RPMI7951 (cell line): ENCODE measurements around the gene SERPINB1. TPM values are rescaled to one million over a fixed set of nuclear protein-coding genes. Genes with fewer than 3 reads are reported as not detected.
"Not testable (repeated sequence)": the region's sequence is repeated elsewhere in the genome, so short reads cannot be mapped to it uniquely, and the experiment has no call there.

Experiments
- DNase-seq: peaks from one replicate; pipeline ENCODE4 v3.0.0-alpha.2; 2012; ENCODE audit warnings: low read depth
- total RNA-seq: library from RNA; depleted of rRNA; stranded (reverse); fragments of >200 nt; shearing (Covaris generic); gene quantifications from 2 replicates; pipeline ENCODE4 v1.2.3, GENCODE V29; 2014; rRNA removed

Gene SERPINB1
- 25.1 and 37.7 TPM in 2 replicates for total RNA-seq

DNA sequence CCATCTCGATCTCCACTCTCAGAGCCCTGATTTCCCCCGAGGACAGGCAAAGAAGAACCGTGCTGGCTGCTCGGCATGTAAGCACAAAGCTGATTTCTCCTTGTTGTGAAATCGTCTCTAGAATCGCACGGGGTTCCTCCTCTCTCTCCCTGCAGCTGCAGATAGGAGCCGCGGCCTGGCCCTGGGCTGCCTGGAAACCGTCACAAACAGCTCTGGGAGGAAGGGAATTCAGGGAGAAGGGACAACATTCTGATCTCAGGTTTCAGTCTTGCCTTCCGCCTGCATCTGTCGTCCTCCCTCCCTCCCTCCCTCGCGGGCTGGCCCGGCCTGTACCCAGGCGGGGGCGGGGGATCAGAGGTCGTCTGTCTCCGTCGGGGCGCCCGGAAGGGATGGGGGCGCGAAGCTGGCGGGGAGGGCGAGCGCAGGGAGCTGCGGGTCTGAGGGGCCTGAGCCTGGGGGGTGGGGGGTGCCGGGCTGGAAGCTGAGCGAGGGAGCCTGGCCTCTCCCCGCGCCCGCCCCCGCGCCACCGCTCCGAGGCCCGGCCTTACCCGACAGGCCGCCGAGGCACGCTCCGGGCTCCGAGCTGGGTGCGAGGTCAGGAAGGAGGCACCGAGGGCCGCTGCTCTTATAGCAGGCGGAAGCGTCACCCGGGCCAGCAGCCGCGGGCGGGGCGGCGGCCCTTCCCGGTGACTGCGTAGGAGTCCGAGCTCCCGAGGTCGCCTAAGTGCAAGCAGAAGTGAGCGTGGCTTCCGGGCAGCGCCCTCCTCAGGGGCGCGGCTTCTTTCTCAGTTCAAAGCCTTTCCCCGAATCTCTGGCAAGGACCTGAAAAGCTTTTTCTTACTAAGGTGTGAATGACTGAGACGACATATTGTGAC, at the start of gene SERPINB1:
SERPINB1 (minus strand) TSS at position 600 of the 875 bp plus-strand sequence. CDS start 1,277 bp downstream, outside the sequence.
- DNase-seq: peak; percentile 94

GRCh38 chr6:2890976-2891767, 49.5 kb upstream of the SERPINB1 start:
- DNase-seq: no peak

DNA sequence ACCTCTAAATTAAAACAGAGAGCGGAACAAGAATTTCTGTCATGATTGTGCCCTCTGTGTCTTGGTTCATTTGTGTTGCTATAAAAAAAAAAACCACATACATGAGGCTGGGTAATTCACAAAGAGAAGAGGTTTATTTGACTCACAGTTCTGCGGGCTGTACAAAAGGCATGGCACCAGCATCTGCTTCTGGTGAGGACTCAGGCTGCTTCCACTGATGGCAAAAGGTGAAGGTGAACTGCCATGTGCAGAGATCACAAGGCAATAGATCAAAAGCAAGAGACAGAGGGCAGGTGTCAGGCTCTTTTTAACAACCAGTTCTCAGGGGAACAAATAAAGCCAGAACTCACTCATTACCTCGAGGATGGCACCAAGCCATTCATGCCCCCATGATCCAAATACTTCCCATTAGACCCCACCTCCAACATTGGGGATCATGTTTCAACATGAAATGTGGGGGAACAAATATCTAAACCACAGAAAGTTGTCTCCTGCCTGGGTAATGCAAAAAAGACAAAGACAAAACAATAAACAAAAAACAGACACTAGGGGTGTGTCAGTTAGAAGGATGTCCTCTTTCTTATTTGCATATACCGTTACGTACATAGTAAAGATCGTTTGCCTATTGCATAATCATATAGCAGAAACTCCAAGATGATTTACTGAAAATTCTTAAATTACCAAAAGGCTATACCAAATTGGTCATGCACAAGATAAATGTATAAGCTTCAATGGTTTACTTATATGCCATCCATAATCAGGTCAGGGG, 44.5 kb upstream of the SERPINB1 start:
- no peak for DNase-seq

GRCh38 chr6:2884804-2885203, 43.1 kb upstream of the SERPINB1 start:
- no peak for DNase-seq

DNA sequence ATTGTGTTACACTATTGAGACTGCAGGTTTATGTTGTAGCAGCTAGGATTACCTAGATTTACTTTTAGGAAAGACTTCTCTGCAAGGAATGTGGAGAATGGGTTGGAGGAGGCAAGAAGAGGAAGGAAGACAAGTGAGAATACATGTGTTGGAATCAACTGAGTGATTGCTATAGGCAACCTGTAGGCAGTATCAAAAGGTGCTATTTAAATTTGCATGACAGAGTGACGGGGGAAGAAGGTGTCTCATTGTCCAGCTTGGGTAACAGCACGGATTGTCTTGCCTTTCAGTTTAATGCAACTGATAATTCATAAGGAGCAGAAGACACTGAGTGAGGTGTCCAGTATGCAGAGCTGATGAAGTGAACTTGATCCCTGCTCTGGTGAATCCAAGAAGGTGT, 42.0 kb upstream of the SERPINB1 start:
- no peak for DNase-seq

DNA sequence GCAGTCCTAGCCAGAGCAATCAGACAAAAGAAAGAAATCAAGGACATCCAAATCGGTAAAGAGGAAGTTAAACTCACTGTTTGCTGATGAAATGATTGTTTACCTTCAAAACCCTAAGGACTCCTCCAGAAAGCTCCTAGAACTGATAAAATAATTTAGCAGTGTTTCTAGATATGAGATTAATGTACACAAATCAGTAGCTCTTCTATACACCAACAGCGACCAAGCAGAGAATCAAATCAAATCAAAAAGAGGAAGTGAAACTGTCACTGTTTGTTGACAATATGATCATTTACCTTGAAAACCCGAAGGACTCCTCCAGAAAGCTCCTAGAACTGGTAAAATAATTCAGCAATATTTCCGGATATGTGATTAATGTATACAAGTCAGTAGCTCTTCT, 39.8 kb upstream of the SERPINB1 start:
- no peak for DNase-seq

GRCh38 chr6:2880156-2880555, 38.5 kb upstream of the SERPINB1 start:
- DNase-seq: not testable (repeated sequence)

DNA sequence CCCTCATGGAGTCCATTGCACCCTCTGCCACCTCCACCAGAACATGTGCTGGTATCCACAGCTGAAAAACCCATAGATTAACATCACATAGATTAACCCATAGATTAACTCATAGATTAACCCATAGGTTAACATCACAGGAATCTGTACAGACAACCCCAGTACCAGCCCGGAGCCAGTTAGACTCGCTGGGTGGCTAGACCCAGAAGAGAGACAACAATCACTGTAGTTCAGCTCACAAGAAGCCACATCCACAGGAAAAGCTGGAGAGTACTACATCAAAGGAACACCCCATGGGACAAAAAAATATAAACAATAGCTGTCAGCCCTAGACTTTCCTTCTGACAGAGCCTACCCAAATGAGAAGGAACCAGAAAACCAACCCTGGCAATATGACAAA, 36.3 kb upstream of the SERPINB1 start:
- DNase-seq: no peak

DNA sequence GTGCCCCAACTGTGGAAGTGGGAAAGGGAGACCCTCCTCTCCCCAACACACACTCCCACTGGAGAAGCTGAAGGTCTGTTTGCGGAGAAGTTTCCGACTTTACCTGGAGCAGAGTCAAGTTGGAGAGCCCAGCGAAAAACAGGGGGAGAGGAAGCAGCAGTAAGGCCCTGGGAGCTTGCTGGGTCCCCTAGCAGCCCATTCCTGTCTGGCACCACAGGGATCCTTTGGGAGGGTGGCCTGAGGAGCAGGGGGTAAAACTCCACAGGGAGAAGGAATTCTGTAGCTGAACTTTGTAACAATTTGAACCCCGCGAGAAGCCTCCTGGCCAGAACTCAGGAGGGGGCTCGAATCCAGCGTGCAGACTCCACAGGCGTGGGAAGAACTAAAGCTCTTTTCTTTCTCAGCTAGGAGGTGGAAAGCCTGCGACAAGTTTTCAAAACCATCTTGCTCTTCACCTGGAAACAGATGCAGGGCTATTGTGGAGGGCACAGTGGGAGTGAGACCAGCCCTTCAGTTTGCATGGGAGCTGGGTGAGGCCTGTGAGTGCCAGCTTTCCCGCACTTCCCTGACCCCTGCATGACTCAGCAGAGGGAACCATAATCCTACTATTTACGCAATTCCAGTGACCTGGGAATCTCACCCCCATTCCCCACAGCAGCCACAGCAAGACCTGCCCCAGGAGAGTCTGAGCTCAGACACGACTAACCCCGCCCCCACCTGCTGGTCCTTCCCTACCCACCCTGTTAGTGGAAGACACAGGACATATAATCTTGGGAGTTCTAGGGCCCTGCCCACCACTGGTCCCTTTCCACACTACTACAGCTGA, 35.6 kb upstream of the SERPINB1 start:
- peak; percentile 56 for DNase-seq

DNA sequence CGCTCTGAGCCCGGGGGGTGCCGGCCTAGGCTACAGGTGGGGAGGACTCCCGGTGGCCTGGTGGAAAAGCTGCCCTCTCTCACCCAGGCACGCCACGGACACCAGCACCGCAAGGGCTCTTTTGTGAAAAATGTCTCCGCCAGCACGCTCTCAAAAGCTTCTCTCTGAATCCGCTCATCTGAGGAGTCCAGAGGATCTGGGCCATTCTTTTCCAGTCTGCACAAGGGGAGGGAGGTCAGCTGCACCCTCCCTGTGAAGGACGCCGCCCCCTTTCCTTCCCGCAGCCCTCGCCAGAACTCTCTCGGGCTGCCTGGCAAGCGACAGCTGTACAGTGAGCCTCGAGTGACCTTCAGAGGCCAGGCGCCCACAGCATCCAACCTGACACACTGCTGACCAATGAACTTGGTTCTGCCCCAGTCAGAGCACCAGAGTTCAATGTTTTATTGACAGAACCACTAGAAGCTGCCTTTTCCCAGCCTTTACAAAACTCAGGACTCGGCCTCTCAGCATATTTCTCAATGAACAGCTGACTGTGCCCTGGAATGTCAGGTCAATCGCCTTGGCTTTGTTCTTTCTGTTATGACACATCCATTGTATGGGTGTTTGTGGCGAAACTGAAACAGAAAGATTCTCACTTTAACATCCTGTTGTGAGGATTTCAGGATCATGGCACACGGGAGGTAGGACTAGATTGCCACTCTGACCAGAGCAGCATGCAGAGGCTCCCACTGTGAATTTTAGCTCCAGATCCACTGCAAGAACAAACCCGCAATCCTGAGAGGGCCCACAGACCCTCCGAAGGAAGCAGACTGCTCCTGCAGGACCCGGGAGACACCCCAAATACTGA, 34.8 kb upstream of the SERPINB1 start:
- DNase-seq: peak; percentile 88

DNA sequence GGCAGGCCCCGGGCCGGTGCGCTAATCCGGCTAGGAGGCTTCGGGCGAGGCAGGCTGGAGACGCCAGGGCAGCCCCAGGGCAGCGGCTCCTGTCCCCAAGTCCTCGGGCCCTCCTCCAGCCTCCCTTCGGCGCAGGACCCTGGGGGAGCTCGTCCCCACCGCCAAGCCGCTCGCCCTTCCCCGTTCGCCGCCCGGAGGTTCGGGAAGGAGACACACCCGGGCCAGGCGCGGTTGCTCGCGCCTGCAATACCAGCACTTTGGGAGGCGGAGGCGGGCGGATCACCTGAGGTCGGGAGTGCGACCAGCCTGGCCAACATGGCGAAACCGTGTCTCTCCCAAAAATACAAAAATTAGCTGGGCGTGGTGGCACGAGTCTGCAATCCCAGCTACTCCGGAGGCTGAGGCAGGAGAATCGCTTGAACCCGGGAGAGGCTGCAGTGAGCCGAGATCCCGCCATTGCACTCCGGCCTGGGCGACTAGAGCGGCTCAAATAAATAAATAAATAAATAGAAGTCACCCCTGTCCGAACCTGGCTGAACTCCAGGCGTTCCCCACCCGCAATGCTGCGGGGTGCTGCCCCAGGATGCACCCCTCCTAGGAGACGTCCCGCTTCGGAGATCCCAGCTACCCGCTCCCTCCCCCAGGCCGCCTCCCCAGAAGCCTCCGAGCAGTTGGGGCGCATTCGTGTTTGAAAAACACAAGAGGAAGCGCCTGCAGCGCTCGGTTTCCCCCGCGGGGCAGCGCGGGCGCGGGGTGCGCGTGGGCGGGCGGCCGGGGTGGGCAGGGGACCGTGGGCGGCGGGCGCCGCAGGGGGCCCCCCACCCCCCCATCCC, 33.9 kb upstream of the SERPINB1 start:
- peak; percentile 20 for DNase-seq

- no peak for DNase-seq
Measured at GRCh38 chr6:2873643-2874042, 32.0 kb upstream of the SERPINB1 start.

DNA sequence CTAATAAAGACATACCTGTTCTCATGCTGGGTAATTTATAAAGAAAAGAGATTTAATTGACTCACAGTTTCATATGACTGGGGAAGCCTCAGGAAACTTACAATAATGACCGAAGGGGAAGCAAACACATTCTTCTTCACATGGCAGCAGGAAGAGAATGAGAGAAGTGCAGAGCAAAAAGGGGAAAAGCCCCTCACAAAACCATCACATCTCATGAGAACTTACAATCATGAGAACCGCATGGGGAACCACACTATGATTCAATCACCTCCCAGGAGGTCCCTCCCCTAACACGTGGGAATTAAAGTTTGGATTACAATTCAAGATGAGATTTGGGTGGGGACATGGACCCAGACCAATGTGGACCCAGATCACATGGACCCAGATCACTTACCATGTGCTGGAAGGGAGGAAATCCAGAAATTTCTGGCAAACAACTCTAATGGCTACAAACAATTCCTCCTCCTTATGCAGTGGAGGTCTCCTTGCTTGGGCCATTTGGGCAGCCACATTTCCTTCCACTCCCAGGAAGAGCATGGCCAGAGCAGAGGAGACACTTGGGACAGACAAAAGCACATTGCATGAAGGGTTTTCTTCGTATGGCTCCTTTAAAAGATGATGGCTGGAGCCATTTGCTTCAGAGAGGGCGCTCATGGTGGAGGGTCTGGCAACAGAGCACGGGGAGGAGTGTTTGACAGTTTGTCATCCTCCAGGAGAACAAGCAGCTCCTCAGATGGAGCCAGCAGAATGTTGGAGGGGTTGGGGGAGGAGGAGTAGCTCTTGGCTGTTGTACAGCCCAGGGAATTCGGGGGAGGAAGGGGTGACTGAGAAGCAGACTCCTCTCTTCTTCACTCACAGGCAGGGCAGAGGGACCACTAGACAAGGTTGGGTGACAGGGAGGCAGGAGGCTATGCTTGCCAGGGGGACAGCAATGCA, 31.0 kb upstream of the SERPINB1 start:
- DNase-seq: no peak

DNA sequence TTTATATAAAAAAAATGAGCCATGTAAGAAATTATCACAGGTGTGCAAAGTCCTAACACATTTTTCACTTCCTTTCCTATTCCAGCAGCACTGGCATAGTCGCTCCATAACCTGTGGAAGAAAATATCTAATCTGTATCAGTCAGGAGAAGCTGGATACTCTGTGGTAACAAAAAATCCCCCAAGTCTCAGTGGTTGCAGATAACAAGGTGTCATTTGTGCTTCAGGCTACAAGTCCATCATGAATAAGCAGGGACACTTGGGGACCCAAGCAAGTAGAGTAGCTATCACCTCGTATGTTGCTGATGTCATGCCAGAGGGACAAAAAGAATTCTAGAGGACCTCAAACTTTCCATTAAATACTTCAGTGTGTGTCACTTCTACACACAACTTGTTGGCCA, 30.3 kb upstream of the SERPINB1 start:
- DNase-seq: no peak

- DNase-seq: no peak
Measured at GRCh38 chr6:2871102-2871501, 29.4 kb upstream of the SERPINB1 start.

DNA sequence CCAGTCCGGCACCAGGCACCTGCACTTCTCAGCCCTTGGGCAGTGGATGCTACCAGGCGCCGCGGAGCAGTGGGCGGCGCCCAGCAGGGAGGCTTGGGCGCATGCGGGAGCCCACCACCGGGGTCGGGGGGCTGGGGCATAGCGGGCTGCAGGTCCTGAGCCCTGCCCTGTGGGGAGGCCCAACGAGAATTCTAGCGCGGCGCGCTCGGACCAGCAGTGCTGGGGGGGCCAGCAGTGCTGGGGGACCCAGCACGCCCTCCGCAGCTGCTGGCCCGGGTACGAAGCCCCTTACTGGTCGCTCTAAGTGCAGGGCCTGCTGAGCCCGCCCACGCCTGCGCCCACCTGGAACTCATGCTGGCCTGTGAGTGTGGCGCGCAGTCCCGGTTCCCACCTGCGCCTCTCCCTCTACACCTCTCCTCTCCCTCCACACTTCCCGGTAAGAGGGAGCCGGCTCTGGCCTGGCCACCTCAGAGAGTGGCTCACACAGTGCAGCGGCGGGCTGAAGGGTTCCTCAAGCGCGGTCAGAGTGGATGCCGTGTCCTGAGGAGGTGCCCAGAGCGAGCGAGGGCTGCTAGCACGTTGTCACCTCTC, 28.5 kb upstream of the SERPINB1 start:
- DNase-seq: no peak

DNA sequence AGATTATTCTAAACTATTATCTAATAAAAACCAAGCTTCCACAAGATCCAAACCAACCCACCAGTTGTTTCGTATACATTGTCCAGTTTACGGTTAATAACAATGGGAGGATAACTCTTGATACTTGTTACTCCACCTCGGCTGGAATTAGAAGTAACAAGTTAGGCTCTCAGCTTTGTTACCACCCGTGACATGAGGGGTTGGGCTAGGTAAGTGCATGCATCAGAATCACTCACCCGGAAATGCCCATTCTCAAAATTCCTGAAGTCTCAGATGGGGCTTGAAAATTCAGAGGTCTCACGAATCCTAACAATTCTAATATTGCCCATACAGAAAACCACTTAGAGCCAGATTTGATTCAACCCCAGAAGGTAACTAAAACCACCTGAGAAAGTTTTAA, 27.0 kb upstream of the SERPINB1 start:
- no peak for DNase-seq
